Brain microvascular endothelial cell (primary cell): ENCODE data around the gene ROR2.

ENCODE experiments used
- DNase-seq: peaks from one replicate; pipeline ENCODE4 v3.0.0-alpha.2; 2020
- H3K27ac ChIP-seq: fragments of 250-450 bp; sonication (Bioruptor Pico); 2 replicates; pipeline ENCODE4 v1.5.1; 2020; ENCODE audit warnings: mild to moderate bottlenecking, moderate library complexity
- H3K27me3 ChIP-seq: fragments of 250-450 bp; sonication (Bioruptor Pico); replicated peaks from 2 replicates; pipeline ENCODE4 v1.5.1; 2020; ENCODE audit warnings: mild to moderate bottlenecking
- H3K36me3 ChIP-seq: fragments of 250-450 bp; sonication (Bioruptor Pico); replicated peaks from 2 replicates; pipeline ENCODE4 v1.5.1; 2020; ENCODE audit warnings: mild to moderate bottlenecking
- H3K4me3 ChIP-seq: 2 replicates; pipeline ENCODE4 v1.5.1; 2011; ENCODE audit warnings: low read depth, mild to moderate bottlenecking, control low read depth, low read length, moderate library complexity
- CTCF ChIP-seq: IDR thresholded peaks from 2 replicates; pipeline ENCODE4 v1.5.1; 2011; ENCODE audit warnings: low read depth, mild to moderate bottlenecking, moderate library complexity, low read length, control low read depth, inconsistent platforms; ENCODE audit errors: missing control alignments
- in situ Hi-C: cut with HindIII; loops from 2 replicates; pipeline ENCODE4 v1.10.0; 2017; ENCODE audit warnings: low sequenced_read_pairs, low pct_ligation_motif_present

The ROR2 gene

DNA sequence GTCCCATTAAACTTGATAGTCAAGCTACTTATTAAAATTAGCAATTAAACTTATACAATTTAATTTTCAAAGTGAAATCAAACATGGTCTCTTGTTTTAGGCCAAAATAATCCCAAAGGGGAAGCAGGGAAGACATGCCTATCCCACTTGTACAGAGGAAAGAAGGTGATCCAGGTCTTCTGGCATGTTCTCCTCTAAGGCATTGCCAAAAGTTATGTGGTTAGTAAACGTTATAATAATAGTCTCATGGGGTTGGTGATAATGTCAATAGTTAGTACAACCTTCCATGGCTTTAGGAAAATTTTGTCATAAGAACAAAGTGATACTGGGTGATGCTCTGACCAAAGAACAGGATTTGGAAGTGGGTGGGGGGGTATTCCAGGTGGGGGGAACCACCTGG, 52.8 kb downstream of the ROR2 start:
- Histone ChIP-seq H3K27me3 (no peaks in the 10 kb centered on the region), H3K27ac (no peak overlapping the region), H3K4me3 (no peak overlapping the region), H3K36me3 (no peaks in the 10 kb centered on the region)
- TF ChIP-seq CTCF: no peak
- in situ Hi-C loops: no loop called here
- DNase-seq: no peak

- no peak for DNase-seq
- no peak for TF ChIP-seq CTCF
- Histone ChIP-seq H3K36me3 (no peaks in the 10 kb centered on the region), H3K4me3 (no peak overlapping the region), H3K27ac (no peak overlapping the region), H3K27me3 (no peaks in the 10 kb centered on the region)
- in situ Hi-C loops: no loop called here
Measured at GRCh38 chr9:91896513-91897121, 53.4 kb downstream of the ROR2 start.

GRCh38 chr9:91896097-91896496, 53.9 kb downstream of the ROR2 start:
- Histone ChIP-seq H3K27me3 (no peaks in the 10 kb centered on the region), H3K4me3 (no peak overlapping the region), H3K27ac (no peak overlapping the region), H3K36me3 (no peaks in the 10 kb centered on the region)
- DNase-seq: no peak
- in situ Hi-C loops: no loop called here
- no peak for TF ChIP-seq CTCF

DNA sequence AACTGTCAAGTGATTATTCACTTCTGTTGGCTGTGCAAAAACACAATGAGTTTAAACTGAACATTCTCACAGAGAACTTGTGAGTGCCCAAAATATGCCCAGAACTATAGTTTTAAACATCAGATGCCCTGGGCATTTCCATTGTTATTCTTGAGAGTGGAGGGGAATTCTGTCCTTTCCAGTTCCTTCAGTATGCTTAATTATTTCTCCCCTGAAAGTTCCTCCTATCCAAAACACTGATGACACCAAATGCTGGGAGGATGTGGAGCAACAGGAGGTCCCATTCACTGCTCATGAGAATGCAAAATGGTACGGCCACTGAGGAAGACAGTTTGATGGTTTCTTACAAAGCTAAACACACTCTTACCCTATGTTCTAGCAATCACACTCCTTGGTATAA, 55.5 kb downstream of the ROR2 start:
- no peak for TF ChIP-seq CTCF
- in situ Hi-C loops: no loop called here
- no peak overlapping the region for H3K4me3 ChIP-seq
- no peak overlapping the region for H3K27ac ChIP-seq
- DNase-seq: no peak
- no peaks in the 10 kb centered on the region for H3K36me3 ChIP-seq
- no peaks in the 10 kb centered on the region for H3K27me3 ChIP-seq

DNA sequence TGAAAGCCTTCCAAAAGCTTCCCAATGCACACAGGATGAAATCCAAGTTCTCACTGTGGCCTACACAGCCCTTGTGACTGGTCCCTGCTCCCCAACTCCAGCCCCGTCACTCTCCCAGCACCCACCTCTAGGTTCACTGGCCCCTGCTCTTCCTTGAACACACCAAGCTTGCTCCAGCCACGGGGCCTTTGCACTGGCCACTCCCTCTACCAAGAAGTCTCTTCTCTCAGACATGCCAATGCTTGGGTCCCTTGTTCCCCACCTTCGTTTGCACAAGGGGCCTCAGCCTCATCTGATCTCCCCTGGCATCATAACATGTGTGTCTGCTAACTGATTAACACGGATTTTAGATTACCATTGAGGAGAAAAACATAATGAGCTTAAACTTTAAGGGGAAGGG, 56.0 kb downstream of the ROR2 start:
- H3K27me3 ChIP-seq: no peaks in the 10 kb centered on the region
- no peak for TF ChIP-seq CTCF
- H3K4me3 ChIP-seq: no peak overlapping the region
- no peak overlapping the region for H3K27ac ChIP-seq
- no peaks in the 10 kb centered on the region for H3K36me3 ChIP-seq
- in situ Hi-C loops: no loop called here
- DNase-seq: no peak

DNA sequence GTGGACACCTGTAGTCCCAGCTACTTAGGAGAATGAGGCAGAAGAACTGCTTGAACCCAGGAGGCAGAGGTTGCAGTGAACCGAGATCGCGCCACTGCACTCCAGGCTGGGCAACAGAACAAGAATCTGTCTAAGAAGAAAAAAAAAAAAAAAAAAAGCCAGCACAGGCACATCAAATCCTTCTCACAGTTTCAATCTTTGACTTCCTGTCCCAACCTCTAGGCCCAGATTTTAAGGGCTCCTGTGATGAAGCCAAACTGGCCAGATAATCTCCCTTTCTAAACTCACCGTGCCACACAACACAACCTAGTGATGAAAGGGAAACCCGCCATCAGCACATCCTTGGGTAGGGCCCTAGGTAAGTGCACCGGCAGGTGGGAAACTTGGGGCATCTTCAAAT, 58.1 kb downstream of the ROR2 start:
- Histone ChIP-seq H3K4me3 (no peak overlapping the region), H3K27ac (no peak overlapping the region), H3K36me3 (no peaks in the 10 kb centered on the region), H3K27me3 (no peaks in the 10 kb centered on the region)
- in situ Hi-C loops: no loop called here
- no peak for TF ChIP-seq CTCF
- DNase-seq: no peak
